H1 (cell line): ENCODE results near the gene SERPINA1.

Experiments
- ATF3 ChIP-seq: IDR thresholded peaks from 2 replicates; pipeline ENCODE4 v1.6.1; 2011; ENCODE audit warnings: low read depth, mild to moderate bottlenecking, low read length; ENCODE audit not compliant: insufficient read depth
- BRCA1 ChIP-seq: IDR thresholded peaks from 2 replicates; pipeline ENCODE4 v1.6.1; 2012; ENCODE audit warnings: low read depth, low read length, improper control_type of control experiment
- EP300 ChIP-seq, 2 experiments: IDR thresholded peaks; 1 replicate in 1 of 2; 2 replicates in 1 of 2; pipeline ENCODE4 v1.6.1; 2011 to 2012; ENCODE audit warnings: low read depth in 2 of 2, low read length in 2 of 2, mild to moderate bottlenecking in 2 of 2, borderline replicate concordance in 1 of 2, inconsistent platforms in 1 of 2, moderate library complexity in 1 of 2
- EZH2 ChIP-seq: fragments of 200-600 bp; sonication (generic); IDR thresholded peaks from 2 replicates; pipeline ENCODE4 v1.7.1; 2012; ENCODE audit warnings: low read depth, mild to moderate bottlenecking, moderate library complexity, low read length, inconsistent platforms; ENCODE audit not compliant: severe bottlenecking
- FOSL1 ChIP-seq: IDR thresholded peaks from 2 replicates; pipeline ENCODE4 v1.6.1; 2011; ENCODE audit warnings: mild to moderate bottlenecking, low read depth, low read length, moderate library complexity; ENCODE audit not compliant: insufficient read depth
- RBBP5 ChIP-seq: IDR thresholded peaks from 2 replicates; pipeline ENCODE4 v1.7.1; 2012; ENCODE audit warnings: low read depth, mild to moderate bottlenecking, inconsistent platforms, low read length, moderate library complexity, borderline replicate concordance
- RXRA ChIP-seq: IDR thresholded peaks from 2 replicates; pipeline ENCODE4 v1.6.1; 2011; ENCODE audit warnings: low read depth, mild to moderate bottlenecking, low read length, moderate library complexity; ENCODE audit not compliant: insufficient read depth
- TAF1 ChIP-seq: IDR thresholded peaks from 2 replicates; pipeline ENCODE4 v1.6.1; 2011; ENCODE audit warnings: mild to moderate bottlenecking, low read depth, low read length
- TEAD4 ChIP-seq: IDR thresholded peaks from 2 replicates; pipeline ENCODE4 v1.6.1; 2012; ENCODE audit warnings: low read depth, low read length, inconsistent platforms, mixed read lengths
- USF2 ChIP-seq: IDR thresholded peaks from 2 replicates; pipeline ENCODE4 v1.6.1; 2011; ENCODE audit warnings: low read length, improper control_type of control experiment
- TF ChIP-seq, protein P1 (sequence below), 3 experiments: IDR thresholded peaks; 1 replicate in 2 of 3; 2 replicates in 1 of 3; pipeline versions ENCODE4 v1.5.1 to v1.6.1; 2011; ENCODE audit warnings: low read length in 3 of 3, mild to moderate bottlenecking in 3 of 3, inconsistent platforms in 2 of 3, low read depth in 1 of 3, moderate library complexity in 1 of 3; ENCODE audit not compliant: insufficient read depth in 1 of 3; ENCODE audit errors: control extremely low read depth in 1 of 3

DNA sequence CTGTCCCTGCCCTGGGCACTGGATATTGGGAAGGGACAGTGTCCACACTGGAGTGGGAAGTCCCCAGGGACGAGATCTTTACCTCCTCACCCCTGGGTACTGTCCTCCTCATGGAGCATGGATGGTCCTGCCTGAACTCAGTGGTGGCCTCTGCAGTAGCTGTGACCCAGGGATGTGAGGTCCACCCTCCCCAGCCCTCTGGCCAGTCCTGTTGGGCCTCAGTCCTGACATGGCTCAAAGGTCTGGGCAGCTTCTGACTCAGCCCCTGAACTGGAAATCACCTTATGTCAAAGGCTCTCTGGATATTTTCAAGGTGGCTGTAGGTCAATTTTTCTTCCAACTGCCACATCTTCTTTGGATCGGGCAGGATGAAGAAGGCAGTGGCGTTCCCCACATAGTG is 24.4 kb downstream of the SERPINA1 start:
- TF ChIP-seq RXRA = no peak
- TF ChIP-seq USF2 = no peak
- TF ChIP-seq EP300 (IDR thresholded peaks at IDR 0.05; ENCODE audit: borderline replicate concordance in 1 of 2, low read depth in 2 of 2, low read length in 2 of 2) = no peak
- TF ChIP-seq RBBP5 = no peak
- no peak for TF ChIP-seq ATF3
- no peak for TF ChIP-seq FOSL1
- no peak for TF ChIP-seq BRCA1
- no peak for TF ChIP-seq EZH2
- no peak for TF ChIP-seq TEAD4
- TF ChIP-seq TAF1 = no peak
- TF ChIP-seq, protein P1, sequence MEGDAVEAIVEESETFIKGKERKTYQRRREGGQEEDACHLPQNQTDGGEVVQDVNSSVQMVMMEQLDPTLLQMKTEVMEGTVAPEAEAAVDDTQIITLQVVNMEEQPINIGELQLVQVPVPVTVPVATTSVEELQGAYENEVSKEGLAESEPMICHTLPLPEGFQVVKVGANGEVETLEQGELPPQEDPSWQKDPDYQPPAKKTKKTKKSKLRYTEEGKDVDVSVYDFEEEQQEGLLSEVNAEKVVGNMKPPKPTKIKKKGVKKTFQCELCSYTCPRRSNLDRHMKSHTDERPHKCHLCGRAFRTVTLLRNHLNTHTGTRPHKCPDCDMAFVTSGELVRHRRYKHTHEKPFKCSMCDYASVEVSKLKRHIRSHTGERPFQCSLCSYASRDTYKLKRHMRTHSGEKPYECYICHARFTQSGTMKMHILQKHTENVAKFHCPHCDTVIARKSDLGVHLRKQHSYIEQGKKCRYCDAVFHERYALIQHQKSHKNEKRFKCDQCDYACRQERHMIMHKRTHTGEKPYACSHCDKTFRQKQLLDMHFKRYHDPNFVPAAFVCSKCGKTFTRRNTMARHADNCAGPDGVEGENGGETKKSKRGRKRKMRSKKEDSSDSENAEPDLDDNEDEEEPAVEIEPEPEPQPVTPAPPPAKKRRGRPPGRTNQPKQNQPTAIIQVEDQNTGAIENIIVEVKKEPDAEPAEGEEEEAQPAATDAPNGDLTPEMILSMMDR (IDR thresholded peaks at IDR 0.05; ENCODE audit: control extremely low read depth in 1 of 3, insufficient read depth in 1 of 3, low read depth in 1 of 3, low read length in 3 of 3) = no peak
